Tibial nerve (tissue), 4 donors: ENCODE results near the gene SMIM24. TPM values are rescaled to one million over a fixed set of nuclear protein-coding genes. Genes with fewer than 3 reads are reported as not detected.
A peak's percentile ranks its signal among the peaks of the same experiment; 100 is the strongest.

ENCODE experiments used
- DNase-seq, 2 donors: peaks; one replicate each; pipeline ENCODE4 v3.0.0-alpha.2; 2019; ENCODE audit warnings: low spot score in 2 of 2
- H3K27ac ChIP-seq, 4 donors: fragments of 200-600 bp; sonication (generic) in 3 of 4; one replicate each; pipeline ENCODE4 v1.5.1; 2017 to 2019; ENCODE audit warnings: mild to moderate bottlenecking in 1 of 4
- H3K27me3 ChIP-seq, 2 donors: fragments of 200-600 bp; sonication (generic) in 1 of 2; one replicate each; pipeline versions ENCODE4 v1.5.1 to v1.6.0; 2017 to 2019
- H3K36me3 ChIP-seq, 3 donors: fragments of 200-600 bp; sonication (generic); one replicate each; pipeline ENCODE4 v1.5.1; 2018 to 2019
- H3K4me1 ChIP-seq, 4 donors: fragments of 200-600 bp; sonication (generic) in 3 of 4; one replicate each; pipeline ENCODE4 v1.5.1; 2017 to 2019
- H3K4me3 ChIP-seq, 4 donors: fragments of 200-600 bp; sonication (generic) in 3 of 4; one replicate each; pipeline ENCODE4 v1.5.1; 2017 to 2019; ENCODE audit warnings: mild to moderate bottlenecking in 1 of 4, moderate library complexity in 1 of 4
- H3K9me3 ChIP-seq, 4 donors: fragments of 200-600 bp; sonication (generic) in 3 of 4; one replicate each; pipeline ENCODE4 v1.5.1; 2017 to 2019
- CTCF ChIP-seq, 5 experiments: fragments of 200-600 bp in 3 of 5; fragments of 450-650 bp in 2 of 5; sonication (generic) in 3 of 5; IDR thresholded peaks; one replicate each; pipeline ENCODE4 v1.5.1; 2016 to 2019; ENCODE audit warnings: antibody characterized with exemption in 5 of 5, mild to moderate bottlenecking in 3 of 5, moderate library complexity in 2 of 5
- EP300 ChIP-seq, 2 donors: sonication (generic); formaldehyde crosslinking; IDR thresholded peaks; one replicate each; pipeline ENCODE4 v1.6.1; 2017; ENCODE audit warnings: antibody characterized with exemption in 2 of 2, mild to moderate bottlenecking in 1 of 2
- POLR2A ChIP-seq, 2 donors: fragments of 450-650 bp; IDR thresholded peaks; one replicate each; pipeline ENCODE4 v1.6.1; 2017; ENCODE audit warnings: antibody characterized with exemption in 2 of 2, mild to moderate bottlenecking in 2 of 2, moderate library complexity in 2 of 2
- WGBS, 2 donors: methylation state at CpG; one replicate each; pipeline ENCODE4 v1.1.5; 2018; 5-methylcytosine and 5-hydroxymethylcytosine counted together
- total RNA-seq, 4 donors: library from RNA; depleted of rRNA; stranded (reverse); fragments of >200 nt; gene quantifications; one replicate each; pipeline ENCODE4 v1.1.0, GENCODE V29; 2016

SMIM24 gene
- total RNA-seq, 4 donors from 2014 or later, result not detected

- peaks cover 0 to 47% (median 2%) of the 10 kb centered on the region in 4 donors for H3K4me1 ChIP-seq
- peaks cover 0 to 15% (median 0%) of the 10 kb centered on the region in 3 donors for H3K36me3 ChIP-seq
- H3K27ac ChIP-seq, result peak overlapping the region in 1 of 4 donors; percentile 44
- DNase-seq, result no peak
- no peak overlapping the region for H3K4me3 ChIP-seq
- H3K9me3 ChIP-seq, result peaks cover 0 to 2% (median 0%) of the 10 kb centered on the region in 4 donors
- 33 to 45% methylated on average over 13 to 14 of the region's 14 CpGs for WGBS, 2 donors
- no peaks in the 10 kb centered on the region for H3K27me3 ChIP-seq
- TF ChIP-seq CTCF (IDR thresholded peaks at IDR 0.05) (peak in 1 of 5 experiments; percentile 13), EP300 (IDR thresholded peaks at IDR 0.05) (no peak)
These were observed 10.5 kb downstream of the SMIM24 start for GRCh38 chr19:3469638-3470499.

GRCh38 chr19:3468211-3468610 lies 12.1 kb downstream of the SMIM24 start:
- Histone ChIP-seq H3K36me3 (peaks cover 2 to 31% (median 6%) of the 10 kb centered on the region in 3 donors), H3K4me3 (no peak overlapping the region), H3K4me1 (peaks cover 0 to 62% (median 2%) of the 10 kb centered on the region in 4 donors), H3K9me3 (peaks cover 0 to 2% (median 0%) of the 10 kb centered on the region in 4 donors), H3K27me3 (no peaks in the 10 kb centered on the region), H3K27ac (peak overlapping the region in 1 of 4 donors; percentile 47)
- TF ChIP-seq POLR2A (IDR thresholded peaks at IDR 0.05) (no peak), CTCF (IDR thresholded peaks at IDR 0.05) (no peak), EP300 (IDR thresholded peaks at IDR 0.05) (no peak)
- 76 to 93% methylated on average over 3 of the region's 3 CpGs for WGBS, 2 donors
- DNase-seq, result no peak

GRCh38 chr19:3467437-3468198 lies 12.7 kb downstream of the SMIM24 start:
- DNase-seq, result no peak
- 83 to 86% methylated on average over 10 of the region's 10 CpGs for WGBS, 2 donors
- H3K27ac ChIP-seq, result peak overlapping the region in 1 of 4 donors; percentile 8
- no peak for TF ChIP-seq CTCF (IDR thresholded peaks at IDR 0.05)
- TF ChIP-seq POLR2A (IDR thresholded peaks at IDR 0.05), result no peak
- TF ChIP-seq EP300 (IDR thresholded peaks at IDR 0.05), result no peak
- H3K4me3 ChIP-seq, result no peak overlapping the region
- H3K4me1 ChIP-seq, result peaks cover 0 to 67% (median 2%) of the 10 kb centered on the region in 4 donors
- no peaks in the 10 kb centered on the region for H3K27me3 ChIP-seq
- H3K36me3 ChIP-seq, result peaks cover 2 to 37% (median 6%) of the 10 kb centered on the region in 3 donors
- peaks cover 0 to 2% (median 0%) of the 10 kb centered on the region in 4 donors for H3K9me3 ChIP-seq

- Histone ChIP-seq H3K27me3 (no peaks in the 10 kb centered on the region), H3K36me3 (peaks cover 2 to 40% (median 6%) of the 10 kb centered on the region in 3 donors), H3K4me1 (peaks cover 0 to 61% (median 0%) of the 10 kb centered on the region in 4 donors), H3K9me3 (peaks cover 0 to 2% (median 0%) of the 10 kb centered on the region in 4 donors), H3K27ac (peak overlapping the region in 1 of 4 donors; percentile 54), H3K4me3 (no peak overlapping the region)
- WGBS, 2 donors, result 70 to 77% methylated on average over 9 of the region's 9 CpGs
- TF ChIP-seq CTCF (IDR thresholded peaks at IDR 0.05), result no peak
- TF ChIP-seq EP300 (IDR thresholded peaks at IDR 0.05), result peak in 1 of 2 donors; percentile 27
- no peak for DNase-seq
These were observed 13.7 kb downstream of the SMIM24 start for GRCh38 chr19:3466635-3467034.
